A549 treated with AZD2906 at 1 μM for 4 hours (cell line): ENCODE measurements around the gene DOCK3. TPM values are rescaled to one million over a fixed set of nuclear protein-coding genes. Genes with fewer than 3 reads are reported as not detected.

Experiments used
- total RNA-seq: library from RNA; stranded (reverse); fragments of 200-300 nt; extraction: Qiagen RNA extraction; gene quantifications from 5 replicates; pipeline ENCODE4 v1.2.3, GENCODE V29; 2022

The DOCK3 gene
- total RNA-seq, result 0.25 to 0.38 TPM (median 0.29 TPM) in 5 replicates

GRCh38 chr3:50674349-50675178 is at the start of gene DOCK3:
TSS of gene DOCK3 (plus strand) at chr3:50674927. CDS start at chr3:50675264, 337 bp downstream.

DNA sequence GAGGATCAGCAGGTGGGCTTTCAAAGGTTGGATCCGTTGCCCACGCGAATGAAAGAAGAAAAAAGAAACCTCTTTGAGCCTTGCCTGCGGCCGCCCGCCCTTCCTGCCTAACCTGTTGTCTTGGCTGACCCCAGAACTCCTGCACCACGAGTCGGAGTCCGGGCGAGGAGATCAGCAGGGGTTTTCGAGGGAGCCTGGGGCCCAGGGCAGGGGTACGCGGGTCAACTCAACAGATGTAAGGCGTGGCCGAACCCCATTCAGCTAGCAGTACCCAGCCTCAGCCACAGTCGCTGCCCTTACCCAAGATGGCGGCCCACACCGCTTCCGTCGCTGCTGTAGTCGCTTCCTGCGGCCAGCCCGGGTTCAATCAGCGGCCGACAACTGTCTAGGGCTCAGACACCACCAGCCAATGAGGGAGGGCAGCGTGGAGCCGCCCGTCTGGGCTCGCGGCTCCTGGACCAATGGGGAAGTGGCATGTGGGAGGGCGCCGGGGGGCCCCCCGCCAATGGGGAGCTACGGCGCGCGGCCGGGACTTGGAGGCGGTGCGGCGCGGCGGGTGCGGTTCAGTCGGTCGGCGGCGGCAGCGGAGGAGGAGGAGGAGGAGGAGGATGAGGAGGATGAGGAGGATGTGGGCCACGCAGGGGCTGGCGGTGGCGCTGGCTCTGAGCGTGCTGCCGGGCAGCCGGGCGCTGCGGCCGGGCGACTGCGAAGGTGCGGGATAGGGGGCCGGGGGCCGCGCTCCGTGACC is 710.2 kb downstream of the DOCK3 start, which contains the start of gene MANF:
TSS of gene MANF (plus strand) at position 566 of the 748 bp plus-strand sequence. CDS start at position 618, 52 bp downstream.

DNA sequence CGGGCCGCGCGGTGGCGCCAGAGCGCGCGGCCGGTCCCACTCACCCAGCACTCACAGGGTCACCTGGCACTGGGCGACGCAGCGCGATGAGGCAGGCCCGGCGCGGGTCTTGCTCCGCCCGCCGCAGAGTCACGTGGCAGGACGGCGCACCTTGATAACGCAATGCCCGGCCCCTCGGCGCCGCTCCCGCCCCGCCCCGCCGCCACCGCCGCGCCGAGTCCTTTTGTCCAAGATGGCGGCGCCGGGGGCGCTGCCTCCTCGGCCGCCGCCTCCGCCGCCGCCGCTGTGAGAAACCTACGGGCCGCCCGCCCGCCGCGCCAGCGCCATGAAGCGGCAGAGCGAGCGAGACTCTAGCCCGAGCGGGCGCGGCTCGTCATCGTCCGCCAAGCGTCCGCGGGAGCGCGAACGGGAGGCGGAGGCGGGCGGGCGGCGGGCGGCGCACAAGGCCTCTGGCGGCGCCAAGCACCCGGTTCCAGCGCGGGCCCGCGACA is 716.4 kb downstream of the DOCK3 start, which contains the start of gene RBM15B:
TSS of gene RBM15B (plus strand) at position 211 of the 491 bp plus-strand sequence. CDS start at position 326, 115 bp downstream.

Other genes with a start within 250 kb of the DOCK3 start
- 0.45 to 0.71 TPM (median 0.53 TPM) in 5 replicates for gene CACNA2D2, start 171.3 kb upstream of the DOCK3 start, total RNA-seq
- gene C3orf18, start 107.2 kb upstream of the DOCK3 start, total RNA-seq, result 2.1 to 2.7 TPM (median 2.4 TPM) in 5 replicates
- 4.6 to 6.7 TPM (median 6.6 TPM) in 5 replicates for gene HEMK1, start 105.4 kb upstream of the DOCK3 start, total RNA-seq
- gene CISH, start 63.2 kb upstream of the DOCK3 start, total RNA-seq, result 0.40 to 0.72 TPM (median 0.53 TPM) in 5 replicates
- 24.9 to 28.4 TPM (median 27.6 TPM) in 5 replicates for gene MAPKAPK3, start 57.8 kb upstream of the DOCK3 start, total RNA-seq